Gastrocnemius medialis (tissue), 4 donors: ENCODE data around the gene SLC38A7.

Experiments
- CTCF ChIP-seq, 5 experiments: fragments of 450-650 bp in 3 of 5; fragments of 200-600 bp in 2 of 5; sonication (generic) in 2 of 5; IDR thresholded peaks in 4 of 5; conservative IDR thresholded peaks in 1 of 5; 1 replicate in 4 of 5; 2 replicates in 1 of 5; pipeline ENCODE4 v1.5.1; 2016 to 2019; ENCODE audit warnings: antibody characterized with exemption in 5 of 5, mild to moderate bottlenecking in 3 of 5, moderate library complexity in 3 of 5
- POLR2A ChIP-seq, 2 donors: fragments of 450-650 bp; IDR thresholded peaks; one replicate each; pipeline ENCODE4 v1.6.1; 2017; ENCODE audit warnings: antibody characterized with exemption in 2 of 2, mild to moderate bottlenecking in 2 of 2, moderate library complexity in 2 of 2

GRCh38 chr16:58709333-58709732, 24.8 kb upstream of the SLC38A7 start:
- no peak for TF ChIP-seq CTCF (IDR thresholded peaks at IDR 0.05 in 4 of 5, conservative IDR thresholded peaks at IDR 0.05 in 1 of 5)
- TF ChIP-seq POLR2A (IDR thresholded peaks at IDR 0.05), result no peak
